Neuronal stem cell (in vitro differentiated cells): Measurements from ENCODE around the gene MET.

ENCODE experiments used
- DNase-seq: peaks from one replicate; pipeline ENCODE4 v3.0.0-alpha.2; 2013; ENCODE audit warnings: low spot score
- H2AFZ ChIP-seq: one replicate; pipeline ENCODE4 v1.6.1; 2013; ENCODE audit warnings: mild to moderate bottlenecking, low read length, inconsistent platforms
- H2AK5ac ChIP-seq: 2 replicates; pipeline ENCODE4 v1.6.1; 2013; ENCODE audit warnings: low read depth, mild to moderate bottlenecking, inconsistent platforms, low read length, moderate library complexity, mixed read lengths
- H2BK120ac ChIP-seq: 2 replicates; pipeline ENCODE4 v1.6.1; 2013; ENCODE audit warnings: low read depth, mild to moderate bottlenecking, inconsistent platforms, low read length, moderate library complexity, mixed read lengths
- H2BK12ac ChIP-seq: one replicate; pipeline ENCODE4 v1.6.1; 2013; ENCODE audit warnings: low read length, inconsistent platforms
- H2BK15ac ChIP-seq: 2 replicates; pipeline ENCODE4 v1.6.1; 2013; ENCODE audit warnings: mild to moderate bottlenecking, low read length, inconsistent platforms, mixed read lengths
- H2BK5ac ChIP-seq: one replicate; pipeline ENCODE4 v1.6.1; 2013; ENCODE audit warnings: inconsistent platforms, mild to moderate bottlenecking, low read length, moderate library complexity
- H3K14ac ChIP-seq: one replicate; pipeline ENCODE4 v1.6.1; 2013; ENCODE audit warnings: low read length, inconsistent platforms
- H3K18ac ChIP-seq: 2 replicates; pipeline ENCODE4 v1.6.1; 2013; ENCODE audit warnings: low read length, inconsistent platforms
- H3K23ac ChIP-seq: 2 replicates; pipeline ENCODE4 v1.6.1; 2013; ENCODE audit warnings: low read depth, mild to moderate bottlenecking, mixed read lengths, low read length, inconsistent platforms; ENCODE audit not compliant: poor library complexity
- H3K27ac ChIP-seq: replicated peaks from 3 replicates; pipeline ENCODE4 v1.5.1; 2013; ENCODE audit warnings: low read length, inconsistent platforms
- H3K27me3 ChIP-seq, 3 experiments: 2 replicates each; pipeline ENCODE4 v1.6.1; 2013; ENCODE audit warnings: low read length in 3 of 3, mild to moderate bottlenecking in 2 of 3, inconsistent platforms in 1 of 3, low read depth in 1 of 3, mixed read lengths in 1 of 3, moderate library complexity in 1 of 3; ENCODE audit not compliant: control insufficient read depth in 3 of 3, insufficient read depth in 3 of 3
- H3K36me3 ChIP-seq, 2 donors: replicated peaks in 1 of 2; 2 replicates each; pipeline ENCODE4 v1.6.1; 2013; ENCODE audit warnings: low read length in 2 of 2; ENCODE audit not compliant: control insufficient read depth in 2 of 2, insufficient read depth in 2 of 2
- H3K4ac ChIP-seq: 2 replicates; pipeline ENCODE4 v1.6.1; 2013; ENCODE audit warnings: inconsistent platforms, mild to moderate bottlenecking, low read length, moderate library complexity
- H3K4me1 ChIP-seq, 2 donors: 1 replicate in 1 of 2; 2 replicates in 1 of 2; pipeline ENCODE4 v1.6.1; 2013; ENCODE audit warnings: low read length in 2 of 2, low read depth in 1 of 2; ENCODE audit not compliant: control insufficient read depth in 2 of 2, insufficient read depth in 1 of 2
- H3K4me2 ChIP-seq: one replicate; pipeline ENCODE4 v1.6.1; 2013; ENCODE audit warnings: mild to moderate bottlenecking, low read length, inconsistent platforms; ENCODE audit not compliant: insufficient read depth, poor library complexity, severe bottlenecking
- H3K4me3 ChIP-seq, 2 donors: 2 replicates each; pipeline ENCODE4 v1.5.1; 2013; ENCODE audit warnings: low read length in 2 of 2, mild to moderate bottlenecking in 2 of 2, inconsistent platforms in 1 of 2, moderate library complexity in 1 of 2
- H3K79me1 ChIP-seq: one replicate; pipeline ENCODE4 v1.6.1; 2013; ENCODE audit warnings: low read depth, mild to moderate bottlenecking, inconsistent platforms, low read length, moderate library complexity
- H3K9ac ChIP-seq: one replicate; pipeline ENCODE4 v1.6.1; 2013; ENCODE audit warnings: mild to moderate bottlenecking, low read depth, low read length, inconsistent platforms; ENCODE audit not compliant: poor library complexity
- H3K9me3 ChIP-seq, 2 donors: replicated peaks in 1 of 2; 2 replicates each; pipeline versions ENCODE3 to v1.6.1; 2013; ENCODE audit warnings: low read length in 2 of 2, mild to moderate bottlenecking in 2 of 2, inconsistent platforms in 1 of 2, low read depth in 1 of 2, mixed read lengths in 1 of 2, moderate library complexity in 1 of 2; ENCODE audit not compliant: control insufficient read depth in 2 of 2, insufficient read depth in 1 of 2
- H4K8ac ChIP-seq: one replicate; pipeline ENCODE4 v1.6.1; 2013; ENCODE audit warnings: low read depth, mild to moderate bottlenecking, inconsistent platforms, low read length, moderate library complexity
- H4K91ac ChIP-seq: one replicate; pipeline ENCODE4 v1.6.1; 2013; ENCODE audit warnings: low read length, low read depth, mild to moderate bottlenecking, inconsistent platforms; ENCODE audit not compliant: poor library complexity
- WGBS, 2 donors: extraction: QIAGEN DNeasy Blood & Tissue Kit; methylation state at CpG; one replicate each; pipeline ENCODE4 v1.1.7; 2013; ENCODE audit warnings: missing lambda C conversion rate in 2 of 2, mixed read lengths in 1 of 2; ENCODE audit not compliant: insufficient read length in 2 of 2, insufficient replicate concordance in 1 of 2; ENCODE audit errors: extremely low coverage in 2 of 2; 5-methylcytosine and 5-hydroxymethylcytosine counted together

MET gene

DNA sequence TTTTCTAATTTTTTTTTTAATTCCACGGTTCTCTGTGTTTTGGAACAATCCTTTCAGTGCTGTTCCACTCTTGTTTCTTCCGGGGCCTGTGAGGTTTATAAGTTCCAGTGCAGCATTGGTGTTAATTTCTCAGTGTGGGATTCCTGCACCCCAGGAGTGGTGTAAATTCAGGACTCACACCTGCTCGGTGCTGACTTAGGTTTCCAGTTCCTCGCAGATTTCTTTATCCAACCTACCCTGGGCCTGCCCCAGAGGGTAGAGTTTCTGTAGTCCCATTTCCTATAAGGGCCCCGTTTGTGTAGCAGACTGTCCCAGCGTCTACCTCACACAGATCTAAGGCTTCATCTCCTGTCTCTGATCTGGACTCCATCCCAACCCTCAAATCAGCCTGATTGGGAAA lies 27.4 kb upstream of the MET start:
- H3K23ac ChIP-seq = no peak overlapping the region
- H2BK12ac ChIP-seq = no peak overlapping the region
- H2BK5ac ChIP-seq = no peak overlapping the region
- H3K4me2 ChIP-seq = no peak overlapping the region
- no peak for DNase-seq
- H3K4ac ChIP-seq = no peak overlapping the region
- H4K8ac ChIP-seq = no peak overlapping the region
- H3K4me3 ChIP-seq = no peak overlapping the region
- no peak overlapping the region for H2BK15ac ChIP-seq
- H3K79me1 ChIP-seq = no peaks in the 10 kb centered on the region
- no peak overlapping the region for H3K14ac ChIP-seq
- no peaks in the 10 kb centered on the region for H3K36me3 ChIP-seq
- no peak overlapping the region for H3K27ac ChIP-seq
- H2AK5ac ChIP-seq = no peak overlapping the region
- no peak overlapping the region for H3K18ac ChIP-seq
- H3K27me3 ChIP-seq = peaks cover 0 to 6% (median 0%) of the 10 kb centered on the region in 3 experiments
- no CpG with 5 or more reads among the region's 6 CpGs for WGBS, 2 donors
- H2BK120ac ChIP-seq = no peak overlapping the region
- H4K91ac ChIP-seq = no peak overlapping the region
- no peaks in the 10 kb centered on the region for H3K9me3 ChIP-seq
- H3K4me1 ChIP-seq = no peaks in the 10 kb centered on the region
- H2AFZ ChIP-seq = no peak overlapping the region
- no peak overlapping the region for H3K9ac ChIP-seq

- no CpG with 5 or more reads among the region's 2 CpGs for WGBS, 2 donors
Measured at GRCh38 chr7:116647290-116647689, 24.7 kb upstream of the MET start.

GRCh38 chr7:116647861-116648260 lies 24.1 kb upstream of the MET start:
- H2AK5ac ChIP-seq = no peak overlapping the region
- H3K4ac ChIP-seq = no peak overlapping the region
- no peaks in the 10 kb centered on the region for H3K9me3 ChIP-seq
- H2BK12ac ChIP-seq = no peak overlapping the region
- no peaks in the 10 kb centered on the region for H3K36me3 ChIP-seq
- no peak overlapping the region for H3K4me2 ChIP-seq
- no peak overlapping the region for H3K4me3 ChIP-seq
- no peak overlapping the region for H2BK120ac ChIP-seq
- DNase-seq = no peak
- no CpG with 5 or more reads among the region's 2 CpGs for WGBS, 2 donors
- H2BK15ac ChIP-seq = no peak overlapping the region
- H3K4me1 ChIP-seq = no peaks in the 10 kb centered on the region
- no peak overlapping the region for H3K18ac ChIP-seq
- peaks cover 0 to 9% (median 0%) of the 10 kb centered on the region in 3 experiments for H3K27me3 ChIP-seq
- no peak overlapping the region for H4K91ac ChIP-seq
- no peak overlapping the region for H3K14ac ChIP-seq
- H4K8ac ChIP-seq = no peak overlapping the region
- H3K23ac ChIP-seq = no peak overlapping the region
- no peak overlapping the region for H2AFZ ChIP-seq
- H3K9ac ChIP-seq = no peak overlapping the region
- no peak overlapping the region for H2BK5ac ChIP-seq
- no peak overlapping the region for H3K27ac ChIP-seq
- H3K79me1 ChIP-seq = no peaks in the 10 kb centered on the region

More at GRCh38 chr7:116647290-116647689, 24.7 kb upstream of the MET start:
- Histone ChIP-seq H2BK5ac (no peak overlapping the region), H4K8ac (no peak overlapping the region), H2AK5ac (no peak overlapping the region), H3K4me2 (no peak overlapping the region), H2BK12ac (no peak overlapping the region), H3K27ac (no peak overlapping the region), H3K23ac (no peak overlapping the region), H3K27me3 (peaks cover 0 to 9% (median 0%) of the 10 kb centered on the region in 3 experiments), H3K18ac (no peak overlapping the region), H3K4me1 (no peaks in the 10 kb centered on the region), H3K79me1 (no peaks in the 10 kb centered on the region), H4K91ac (no peak overlapping the region), H3K36me3 (no peaks in the 10 kb centered on the region), H3K14ac (no peak overlapping the region), H2AFZ (no peak overlapping the region), H3K9me3 (no peaks in the 10 kb centered on the region), H2BK15ac (no peak overlapping the region), H3K9ac (no peak overlapping the region), H2BK120ac (no peak overlapping the region), H3K4ac (no peak overlapping the region), H3K4me3 (no peak overlapping the region)
- no peak for DNase-seq

DNA sequence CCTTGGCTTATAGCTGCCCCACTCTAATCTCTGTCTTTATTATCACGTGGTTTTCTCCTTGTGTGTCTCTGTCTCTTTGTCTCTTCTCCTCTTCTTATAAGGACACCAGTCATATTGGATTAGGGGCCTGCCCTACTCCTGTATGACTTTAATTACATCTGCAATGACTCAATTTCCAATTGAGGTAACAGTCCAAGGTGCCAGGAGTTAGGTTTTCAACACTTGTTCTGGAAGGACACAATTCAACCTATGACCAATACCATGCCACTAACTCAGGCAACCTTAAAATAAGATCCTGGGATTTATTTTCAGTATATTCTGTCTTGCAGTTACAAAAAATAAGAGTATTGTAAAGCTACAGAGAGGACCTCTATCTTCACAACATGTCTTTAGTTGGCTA lies 21.6 kb upstream of the MET start:
- H2AFZ ChIP-seq = no peak overlapping the region
- no peak overlapping the region for H3K4me2 ChIP-seq
- H3K23ac ChIP-seq = no peak overlapping the region
- no peak overlapping the region for H2BK15ac ChIP-seq
- no peak overlapping the region for H3K4ac ChIP-seq
- H3K27me3 ChIP-seq = peaks cover 0 to 3% (median 0%) of the 10 kb centered on the region in 3 experiments
- WGBS, 2 donors = no CpG with 5 or more reads among the region's 1 CpG
- H3K18ac ChIP-seq = no peak overlapping the region
- no peak overlapping the region for H2AK5ac ChIP-seq
- no peak overlapping the region for H2BK12ac ChIP-seq
- H3K9ac ChIP-seq = no peak overlapping the region
- no peak overlapping the region for H3K27ac ChIP-seq
- no peak overlapping the region for H2BK120ac ChIP-seq
- H2BK5ac ChIP-seq = no peak overlapping the region
- no peaks in the 10 kb centered on the region for H3K79me1 ChIP-seq
- H3K14ac ChIP-seq = no peak overlapping the region
- H3K36me3 ChIP-seq = no peaks in the 10 kb centered on the region
- no peak overlapping the region for H3K4me3 ChIP-seq
- H4K91ac ChIP-seq = no peak overlapping the region
- peaks cover 0 to 3% of the 10 kb centered on the region in 2 donors for H3K9me3 ChIP-seq
- no peak overlapping the region for H4K8ac ChIP-seq
- no peaks in the 10 kb centered on the region for H3K4me1 ChIP-seq
- no peak for DNase-seq
